GM18873 (cell line): Measurements from ENCODE around the gene SEMA5B.

ENCODE experiments used
- ATAC-seq: cut with Tn5 transposase; IDR thresholded peaks from one replicate; pipeline ENCODE4 v1.9.1; 2021; ENCODE audit warnings: mild to moderate bottlenecking, moderate library complexity, moderate number of reproducible peaks; ENCODE audit not compliant: unreplicated experiment, low FRiP score

The SEMA5B gene

GRCh38 chr3:122978569-122978968 lies 49.0 kb downstream of the SEMA5B start:
- ATAC-seq: no peak

DNA sequence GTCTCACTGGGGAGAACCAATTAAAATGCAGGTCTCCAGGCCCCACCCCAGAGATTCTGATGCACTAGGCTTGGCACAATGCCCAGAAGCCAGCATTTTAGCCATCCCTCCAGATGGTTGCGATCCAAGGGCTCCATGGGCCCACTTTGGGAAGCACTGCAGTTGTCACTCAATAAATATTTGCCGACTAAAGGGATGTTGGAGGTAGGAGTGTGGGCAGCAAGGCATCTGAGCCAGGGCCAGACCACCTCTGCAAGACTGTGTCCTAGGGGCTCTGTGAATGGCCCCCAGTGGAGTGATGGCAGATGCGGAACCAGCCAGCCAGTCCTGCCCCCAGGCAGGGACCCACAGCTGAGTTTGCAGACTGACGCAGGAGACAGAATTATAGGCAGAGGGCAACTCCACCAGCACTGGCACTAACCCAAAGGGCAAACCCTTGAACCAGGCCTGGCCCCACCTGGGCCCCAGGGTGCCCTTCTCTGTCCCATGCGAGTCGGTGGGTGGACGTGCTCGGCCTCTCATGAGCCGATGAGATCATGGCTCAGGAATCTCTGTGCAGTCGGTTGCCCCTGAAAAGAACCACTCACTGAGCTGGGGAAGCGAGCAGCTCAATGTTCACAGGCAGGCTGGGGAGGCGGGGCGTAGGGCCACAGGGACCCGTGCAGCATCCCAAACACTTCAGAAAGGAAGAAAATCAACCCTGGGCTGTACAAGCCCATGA lies 49.7 kb downstream of the SEMA5B start:
- ATAC-seq: no peak

GRCh38 chr3:122975924-122976293 lies 51.7 kb downstream of the SEMA5B start:
- no peak for ATAC-seq

DNA sequence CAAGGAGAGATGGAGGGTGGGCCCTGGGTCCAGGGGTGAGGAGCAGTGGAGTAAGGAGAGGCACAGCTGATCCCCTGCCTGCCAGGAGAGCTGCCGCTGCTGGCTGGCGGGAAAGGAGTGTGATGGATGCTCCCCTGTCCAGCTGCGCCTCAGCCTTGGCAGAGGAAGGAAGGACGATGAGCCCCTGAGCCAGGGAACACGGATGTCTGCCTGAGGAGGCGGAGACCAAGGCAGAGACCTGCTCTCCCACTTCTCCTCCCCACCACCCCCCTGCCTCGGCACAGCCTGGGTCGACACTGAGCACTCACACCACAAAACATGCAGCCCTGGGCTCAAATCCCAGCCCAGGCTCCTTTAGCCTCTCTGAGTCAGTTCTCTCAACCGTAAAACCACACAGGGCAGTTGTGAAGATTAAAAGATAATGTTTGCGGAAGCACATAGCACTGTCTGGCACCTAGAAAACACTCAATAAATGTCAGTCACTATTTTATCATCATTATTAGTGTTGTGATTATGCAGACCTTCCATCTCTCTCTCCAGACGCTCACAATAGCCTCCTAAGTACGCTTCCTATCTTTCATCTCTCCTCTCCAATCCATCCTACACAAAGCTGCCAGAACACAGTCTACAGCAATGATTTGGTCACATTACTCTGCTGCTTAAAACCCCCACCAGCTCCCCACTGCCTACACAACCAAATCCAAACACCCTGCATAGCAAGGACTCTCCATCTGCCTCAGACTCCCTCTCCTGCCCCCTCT lies 52.2 kb downstream of the SEMA5B start:
- no peak for ATAC-seq

DNA sequence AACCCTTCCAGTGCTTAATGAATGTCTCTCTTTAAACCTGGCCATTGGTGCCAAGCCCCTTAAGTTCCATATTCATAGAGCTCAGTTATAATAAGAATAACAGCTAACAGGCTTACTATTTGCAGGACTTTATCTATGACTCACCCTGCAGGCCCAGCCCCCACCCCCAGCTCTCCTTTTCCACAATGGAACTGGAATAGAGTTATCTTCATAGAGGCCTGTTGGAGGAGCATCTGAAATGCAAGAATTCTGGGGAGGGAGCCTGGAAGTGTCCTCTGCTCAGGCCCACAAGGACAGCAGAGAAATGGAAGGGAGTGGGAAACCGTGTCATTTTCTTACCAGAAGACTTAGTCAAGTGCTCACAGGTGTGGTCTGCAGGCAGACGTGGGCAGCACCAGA lies 52.8 kb downstream of the SEMA5B start:
- no peak for ATAC-seq

DNA sequence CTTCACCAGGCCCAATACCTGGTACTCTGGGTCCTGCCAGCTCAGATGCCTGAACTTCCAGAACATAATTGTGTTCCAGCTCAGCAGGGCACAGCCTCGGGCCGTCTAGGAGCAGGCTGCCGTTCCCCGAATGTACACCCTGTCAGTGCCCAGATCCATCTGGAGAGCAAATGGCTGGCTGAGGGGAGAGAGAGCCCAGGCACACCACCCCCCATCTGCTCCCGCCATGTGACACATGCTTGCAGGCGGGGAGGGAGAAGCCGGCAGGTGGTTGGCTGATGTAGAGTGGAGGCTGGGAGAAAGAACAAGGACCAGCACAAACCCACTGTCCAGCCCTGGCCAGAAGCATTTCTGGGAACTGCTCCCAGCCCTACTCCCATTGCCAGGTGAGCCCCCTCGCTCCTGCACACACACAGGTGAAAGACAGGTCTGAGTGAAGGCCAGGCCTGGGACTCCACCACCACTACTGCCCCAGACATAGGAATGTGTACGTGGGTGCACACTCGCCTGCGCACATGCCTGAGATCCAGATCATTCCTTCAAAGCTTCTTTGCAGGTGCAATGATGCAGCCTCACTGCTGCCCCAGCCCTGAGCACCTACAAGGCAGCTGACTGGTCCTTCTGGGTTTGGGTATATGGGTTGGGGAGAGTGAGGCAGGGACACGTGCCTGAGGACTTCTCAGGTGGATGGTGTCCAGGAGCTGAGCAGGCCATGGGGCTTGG lies 53.5 kb downstream of the SEMA5B start:
- ATAC-seq: no peak

DNA sequence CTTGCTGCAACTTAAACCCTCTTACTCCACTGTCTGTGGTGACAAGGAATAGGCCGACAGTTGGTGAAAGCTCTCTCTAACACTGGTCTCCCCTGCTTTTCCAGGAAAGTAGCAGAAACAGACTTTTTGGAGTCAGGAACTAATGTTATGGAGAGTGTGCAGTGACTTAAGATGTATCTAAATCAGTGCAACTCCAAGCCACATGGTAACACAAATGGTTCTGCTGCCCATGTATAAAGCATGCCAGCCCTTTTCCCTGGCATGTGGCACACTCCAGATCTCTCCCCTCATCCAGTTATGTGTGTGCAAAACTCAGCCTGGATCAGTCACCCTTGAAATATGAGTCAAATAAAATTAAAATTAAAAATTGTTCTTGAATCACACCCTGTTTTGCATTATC lies 55.4 kb downstream of the SEMA5B start:
- ATAC-seq: no peak

- ATAC-seq: no peak
These were observed 57.7 kb downstream of the SEMA5B start for GRCh38 chr3:122969585-122970469.

DNA sequence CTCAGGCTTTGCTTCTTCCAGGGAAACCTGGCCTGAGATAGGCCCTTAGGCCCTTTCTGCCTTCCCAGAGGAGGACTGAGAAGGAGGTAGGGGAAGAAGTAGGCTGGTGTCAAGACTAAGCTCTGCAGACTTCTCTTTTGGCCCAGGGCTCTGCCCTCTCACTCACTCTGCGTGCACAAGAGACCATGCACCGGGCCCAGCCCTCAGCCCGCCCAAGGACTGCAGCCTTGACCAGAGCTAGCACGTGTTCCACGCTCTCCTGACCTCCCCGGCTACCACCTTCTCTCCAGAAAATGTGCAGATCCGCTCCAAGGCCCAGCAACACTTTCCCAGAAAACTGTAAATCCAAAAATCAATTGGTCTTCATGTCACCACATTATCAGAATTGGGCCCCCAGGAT lies 59.8 kb downstream of the SEMA5B start:
- ATAC-seq: no peak

DNA sequence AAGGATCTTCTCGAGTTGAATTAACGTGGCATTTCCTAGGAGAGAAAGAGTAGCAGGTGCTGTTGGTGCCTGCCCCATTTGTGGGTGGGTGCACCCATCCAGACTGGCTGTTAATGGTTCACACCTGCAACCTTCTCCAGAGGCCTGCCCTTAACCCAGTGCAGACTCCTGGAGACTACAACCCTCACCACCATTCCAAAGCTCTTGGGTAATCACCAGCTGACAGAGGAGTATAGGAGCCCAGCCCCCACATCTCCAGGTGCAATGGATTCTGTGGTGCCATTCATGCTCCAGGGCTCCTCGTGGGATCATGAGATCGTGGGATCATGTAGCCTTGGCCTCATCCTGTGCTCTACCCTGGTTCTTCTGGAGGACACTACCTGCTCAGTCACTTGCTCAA lies 60.2 kb downstream of the SEMA5B start:
- no peak for ATAC-seq

GRCh38 chr3:122966045-122966444 lies 61.5 kb downstream of the SEMA5B start:
- ATAC-seq: no peak

GRCh38 chr3:122964811-122965210 lies 62.8 kb downstream of the SEMA5B start:
- no peak for ATAC-seq

DNA sequence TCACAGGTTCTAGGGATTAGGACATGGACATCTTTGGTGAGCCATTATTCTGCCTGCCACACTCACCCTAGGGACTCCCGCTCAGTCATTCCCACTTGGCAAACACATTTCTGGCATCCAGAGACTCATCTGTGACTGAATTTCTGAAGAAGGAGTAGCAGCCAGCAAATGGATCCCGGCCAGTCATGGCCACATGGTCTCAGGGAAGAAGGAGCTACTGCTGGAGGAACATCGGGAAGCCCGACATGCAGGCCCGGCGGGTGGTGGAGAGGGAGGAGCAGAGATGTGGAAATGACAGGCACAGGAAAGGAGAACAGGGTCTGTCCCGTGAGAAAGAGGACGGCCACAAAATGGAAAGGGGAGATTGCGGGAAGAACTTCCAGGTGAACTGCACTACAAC lies 65.4 kb downstream of the SEMA5B start:
- no peak for ATAC-seq

DNA sequence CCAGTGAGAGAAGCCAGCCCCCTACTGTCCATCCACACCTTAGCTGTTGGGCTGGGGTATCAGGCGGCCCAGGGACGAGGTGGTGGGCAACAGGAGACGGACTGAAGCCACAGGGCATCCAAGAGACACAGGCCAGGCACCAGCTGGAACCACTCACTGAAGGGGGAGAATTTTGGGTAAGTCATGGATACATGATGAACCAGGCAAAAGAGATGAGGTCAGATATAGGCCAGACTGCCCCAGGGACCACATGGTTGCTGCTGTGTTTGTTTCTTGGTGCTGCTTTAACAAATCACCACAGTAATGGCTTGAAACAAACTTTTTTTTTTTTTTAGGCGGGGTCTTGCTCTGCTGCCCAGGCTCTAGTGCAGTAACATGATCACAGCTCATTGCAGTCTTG lies 66.4 kb downstream of the SEMA5B start:
- no peak for ATAC-seq

DNA sequence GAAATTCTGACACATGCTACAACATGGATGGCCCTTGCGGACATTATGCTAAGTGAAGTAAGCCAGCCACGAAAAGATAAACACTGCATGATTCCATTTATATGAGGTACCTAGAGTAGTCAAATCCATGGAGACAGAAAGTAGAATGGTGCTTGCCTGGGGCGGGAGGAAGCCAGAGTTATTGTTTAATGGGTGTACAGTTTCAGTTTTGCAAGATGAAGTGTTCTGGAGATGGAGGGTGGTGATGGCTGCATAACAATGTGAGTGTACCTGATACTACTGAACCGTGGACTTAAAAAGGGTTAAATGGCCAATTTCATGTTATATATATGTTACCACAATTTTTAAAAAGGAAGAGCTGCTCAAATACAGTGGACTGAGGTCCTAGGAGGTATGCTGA lies 66.9 kb downstream of the SEMA5B start:
- no peak for ATAC-seq

DNA sequence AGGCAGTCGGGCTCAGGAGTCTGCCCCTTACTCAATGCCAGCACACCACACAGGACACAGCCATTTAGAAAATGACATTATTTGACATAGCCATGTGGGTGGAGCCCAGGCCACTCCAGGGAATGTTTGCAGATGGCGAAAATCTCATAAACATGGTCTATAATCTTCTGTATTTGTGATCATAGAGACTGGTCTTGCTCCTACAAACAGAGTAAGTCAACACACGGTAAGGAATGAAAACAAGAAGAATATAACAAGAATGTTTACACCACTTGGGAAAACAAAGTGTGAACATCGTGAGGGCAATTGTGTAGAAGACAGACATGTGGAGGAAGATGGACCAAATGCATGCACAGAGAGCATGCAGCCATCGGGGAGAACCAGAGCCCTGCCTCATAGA lies 68.2 kb downstream of the SEMA5B start:
- no peak for ATAC-seq

DNA sequence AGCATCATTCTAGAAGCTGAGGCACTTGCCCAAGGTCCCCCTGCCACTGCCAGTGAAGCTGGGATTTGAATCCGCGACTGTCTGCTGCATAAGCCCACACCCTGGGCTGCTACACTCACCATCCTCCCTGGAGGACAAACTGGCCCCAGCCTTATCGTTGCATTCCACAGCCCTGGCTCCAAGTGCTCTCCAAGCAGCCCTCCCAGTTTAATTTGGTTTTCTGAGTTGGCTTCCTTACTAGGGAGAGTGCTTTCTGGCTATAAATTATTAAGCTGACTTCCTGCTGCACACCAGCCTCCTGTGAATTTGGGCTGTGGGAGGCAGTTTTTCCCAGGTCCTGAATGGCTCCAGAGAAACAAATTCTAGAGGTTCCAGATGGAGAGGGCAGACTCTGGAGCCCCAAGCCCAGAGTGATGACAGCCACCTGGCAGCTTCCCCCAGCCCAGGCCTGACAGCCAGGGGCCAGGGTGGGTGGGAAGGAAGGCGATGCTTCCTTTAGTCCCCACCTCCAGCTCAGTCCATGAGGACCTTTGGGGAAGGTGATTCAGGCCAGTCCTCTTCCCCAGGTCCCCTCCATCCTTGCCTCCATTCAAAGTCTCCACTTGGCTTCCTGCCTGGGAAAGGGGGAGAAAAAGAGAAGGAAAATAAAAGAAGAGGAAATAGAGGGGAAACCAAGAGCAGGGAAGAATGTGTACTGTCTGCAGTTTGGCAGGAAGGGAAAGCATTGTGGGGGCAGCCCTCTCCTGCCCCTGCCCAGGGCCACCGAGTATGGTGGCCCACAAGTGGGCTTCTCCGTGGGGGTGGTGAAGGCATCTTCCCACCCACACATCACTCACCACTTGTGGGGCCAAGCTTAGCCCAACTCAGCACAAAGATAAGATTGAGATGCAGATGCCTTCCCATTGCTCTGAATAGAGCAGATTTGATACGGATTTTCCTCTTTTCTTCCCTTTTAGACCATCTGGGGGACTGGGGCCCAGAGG lies 69.6 kb downstream of the SEMA5B start:
- ATAC-seq: no peak

DNA sequence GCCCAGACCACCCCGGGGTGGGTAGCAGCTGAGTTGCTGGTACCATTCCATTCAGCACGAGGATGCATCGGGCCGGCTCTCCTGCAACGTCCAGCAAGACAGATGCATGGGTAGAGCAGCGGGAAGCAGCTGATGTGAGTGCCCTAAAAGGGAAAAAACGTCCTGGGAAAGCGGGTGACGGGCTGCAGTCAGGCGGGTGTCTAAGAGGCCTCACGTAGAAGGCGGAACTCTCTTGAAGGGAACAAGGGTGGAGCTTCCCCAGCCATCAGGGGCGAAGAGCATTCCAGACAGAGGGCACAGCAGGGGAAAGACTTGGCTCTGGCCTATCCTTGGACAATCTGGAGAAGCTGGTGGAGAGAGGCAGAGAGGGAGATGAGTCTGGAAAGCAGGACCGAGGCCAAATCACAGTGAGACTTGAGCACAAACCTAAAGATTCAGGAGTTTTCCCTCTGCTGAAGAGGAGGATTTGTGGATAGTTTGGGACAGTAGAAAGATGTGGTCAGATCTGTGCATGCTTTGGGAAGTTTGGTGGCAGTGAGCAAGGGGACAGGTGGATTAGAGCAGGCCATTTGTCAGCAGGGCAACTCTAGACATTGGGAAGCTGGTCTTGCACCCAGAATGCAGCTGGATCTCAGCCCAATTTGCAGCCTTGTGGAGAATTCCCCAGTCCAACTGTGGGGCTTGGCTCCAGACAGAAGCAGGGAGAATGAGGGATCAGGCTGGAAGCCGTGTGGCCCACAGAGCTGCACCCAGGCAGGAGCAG lies 70.7 kb downstream of the SEMA5B start:
- ATAC-seq: no peak
